ENCODE measurements around the gene FGF5. TPM values are rescaled to one million over a fixed set of nuclear protein-coding genes. Genes with fewer than 3 reads are reported as not detected.
"Not testable (repeated sequence)": the region's sequence is repeated elsewhere in the genome, so short reads cannot be mapped to it uniquely, and the experiment has no call there.

FGF5 gene
- total RNA-seq, 1 donor from 2014 or later, result 2.1 TPM

DNA sequence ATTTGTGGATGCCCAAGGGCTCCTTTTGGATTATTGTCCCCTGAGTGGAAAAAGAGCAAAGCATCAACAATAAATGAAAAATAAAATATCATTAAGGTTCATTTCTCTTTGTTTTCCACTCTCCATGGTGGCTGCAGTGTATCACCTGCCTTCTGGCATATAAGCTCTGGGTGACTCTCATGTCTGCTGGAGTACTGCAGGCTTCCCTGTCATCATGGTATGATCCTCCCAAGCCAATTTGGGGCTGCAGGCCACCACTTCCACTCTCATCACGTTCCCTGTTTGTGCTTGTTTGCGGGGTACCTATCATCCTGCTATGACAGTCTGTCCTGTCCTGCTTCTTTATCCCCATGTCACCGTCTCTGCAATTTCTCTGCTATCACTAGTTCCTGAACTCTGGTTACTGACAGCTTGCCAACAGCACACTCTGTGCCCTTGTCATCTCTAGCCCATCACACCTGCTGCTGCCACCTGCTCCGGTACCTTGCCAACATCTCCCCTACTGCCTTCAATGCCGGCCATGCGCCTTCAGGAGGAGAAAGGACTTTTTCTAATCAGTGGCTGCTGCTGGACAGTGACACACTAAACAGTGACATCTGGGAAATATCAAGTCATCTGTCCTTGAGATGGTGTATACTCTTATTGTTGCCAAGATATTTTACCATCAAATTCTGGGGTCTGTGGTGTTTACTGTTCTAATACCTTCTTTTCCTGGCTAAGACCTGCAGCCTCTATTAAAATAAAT is 23.0 kb upstream of the FGF5 start:
- peaks cover 25% of the 10 kb centered on the region for H3K4me1 ChIP-seq (ENCODE audit: insufficient read depth, low read length)
- Mint-ChIP-seq H3K36me3 (ENCODE audit: low read depth, unreplicated experiment) (no peaks in the 10 kb centered on the region), H3K27ac (ENCODE audit: unreplicated experiment) (no peak overlapping the region), H3K4me1 (ENCODE audit: low read depth, unreplicated experiment) (no peaks in the 10 kb centered on the region), H3K9me3 (ENCODE audit: unreplicated experiment) (peaks cover 4% of the 10 kb centered on the region), H3K4me3 (ENCODE audit: unreplicated experiment) (no peak overlapping the region), H3K27me3 (ENCODE audit: low read depth, unreplicated experiment) (peaks cover 6% of the 10 kb centered on the region)
- no peaks in the 10 kb centered on the region for H4K20me1 ChIP-seq (ENCODE audit: insufficient read depth, low read length)
- H3K36me3 ChIP-seq (ENCODE audit: insufficient read depth, low read length), result no peaks in the 10 kb centered on the region
- H2AFZ ChIP-seq (ENCODE audit: low read depth, low read length), result no peak overlapping the region
- FAIRE-seq (no peak), DNase-seq (ENCODE audit: low read depth) (no peak)
- no peaks in the 10 kb centered on the region for H3K79me2 ChIP-seq (ENCODE audit: insufficient read depth, low read length)
- no peak overlapping the region for H3K27ac ChIP-seq (ENCODE audit: low read depth, low read length)
- H3K27me3 ChIP-seq (ENCODE audit: insufficient read depth, low read length), result no peaks in the 10 kb centered on the region
- H3K4me2 ChIP-seq (ENCODE audit: low read length), result no peak overlapping the region
- H3K9me3 ChIP-seq (ENCODE audit: insufficient read depth, low read depth, low read length), result no peaks in the 10 kb centered on the region
- TF ChIP-seq EZH2 (IDR thresholded peaks at IDR 0.05; ENCODE audit: insufficient read depth, low read length), result no peak
- TF ChIP-seq, protein P1, sequence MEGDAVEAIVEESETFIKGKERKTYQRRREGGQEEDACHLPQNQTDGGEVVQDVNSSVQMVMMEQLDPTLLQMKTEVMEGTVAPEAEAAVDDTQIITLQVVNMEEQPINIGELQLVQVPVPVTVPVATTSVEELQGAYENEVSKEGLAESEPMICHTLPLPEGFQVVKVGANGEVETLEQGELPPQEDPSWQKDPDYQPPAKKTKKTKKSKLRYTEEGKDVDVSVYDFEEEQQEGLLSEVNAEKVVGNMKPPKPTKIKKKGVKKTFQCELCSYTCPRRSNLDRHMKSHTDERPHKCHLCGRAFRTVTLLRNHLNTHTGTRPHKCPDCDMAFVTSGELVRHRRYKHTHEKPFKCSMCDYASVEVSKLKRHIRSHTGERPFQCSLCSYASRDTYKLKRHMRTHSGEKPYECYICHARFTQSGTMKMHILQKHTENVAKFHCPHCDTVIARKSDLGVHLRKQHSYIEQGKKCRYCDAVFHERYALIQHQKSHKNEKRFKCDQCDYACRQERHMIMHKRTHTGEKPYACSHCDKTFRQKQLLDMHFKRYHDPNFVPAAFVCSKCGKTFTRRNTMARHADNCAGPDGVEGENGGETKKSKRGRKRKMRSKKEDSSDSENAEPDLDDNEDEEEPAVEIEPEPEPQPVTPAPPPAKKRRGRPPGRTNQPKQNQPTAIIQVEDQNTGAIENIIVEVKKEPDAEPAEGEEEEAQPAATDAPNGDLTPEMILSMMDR (IDR thresholded peaks at IDR 0.05; ENCODE audit: insufficient read depth, low read depth, low read length), result no peak
- no peak overlapping the region for H3K9ac ChIP-seq (ENCODE audit: low read length)
- no peak overlapping the region for H3K4me3 ChIP-seq (ENCODE audit: insufficient read depth, low read depth, low read length)

DNA sequence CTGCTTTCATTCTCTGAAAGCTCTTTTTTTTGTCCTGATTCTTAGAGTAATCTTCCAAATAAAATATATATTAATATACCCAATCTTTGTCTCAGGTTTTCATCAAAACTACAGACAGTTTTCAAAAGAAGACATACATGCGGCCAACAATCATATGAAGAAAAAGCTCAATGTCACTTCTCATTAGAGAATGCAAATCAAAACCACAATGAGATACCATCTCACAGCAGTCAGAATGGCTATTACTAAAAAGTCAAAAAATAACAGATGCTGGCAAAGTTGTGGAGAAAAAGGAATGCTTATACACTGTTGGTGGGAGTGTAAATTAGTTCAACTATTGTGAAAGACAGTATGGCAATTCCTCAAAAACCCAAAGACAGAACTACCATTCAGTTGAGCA is 19.0 kb upstream of the FGF5 start:
- not testable (repeated sequence) for H3K4me3 Mint-ChIP-seq (ENCODE audit: unreplicated experiment); H2AFZ ChIP-seq (ENCODE audit: low read depth, low read length); H3K27me3 Mint-ChIP-seq (ENCODE audit: low read depth, unreplicated experiment); H3K27me3 ChIP-seq (ENCODE audit: insufficient read depth, low read length); H3K4me2 ChIP-seq (ENCODE audit: low read length); H3K4me1 ChIP-seq (ENCODE audit: insufficient read depth, low read length); H3K9me3 Mint-ChIP-seq (ENCODE audit: unreplicated experiment); H3K79me2 ChIP-seq (ENCODE audit: insufficient read depth, low read length); H3K36me3 ChIP-seq (ENCODE audit: insufficient read depth, low read length); H3K9ac ChIP-seq (ENCODE audit: low read length); H3K9me3 ChIP-seq (ENCODE audit: insufficient read depth, low read depth, low read length); DNase-seq (ENCODE audit: low read depth); FAIRE-seq; H4K20me1 ChIP-seq (ENCODE audit: insufficient read depth, low read length); H3K27ac Mint-ChIP-seq (ENCODE audit: unreplicated experiment); H3K4me1 Mint-ChIP-seq (ENCODE audit: low read depth, unreplicated experiment); H3K4me3 ChIP-seq (ENCODE audit: insufficient read depth, low read depth, low read length); H3K27ac ChIP-seq (ENCODE audit: low read depth, low read length); H3K36me3 Mint-ChIP-seq (ENCODE audit: low read depth, unreplicated experiment)

DNA sequence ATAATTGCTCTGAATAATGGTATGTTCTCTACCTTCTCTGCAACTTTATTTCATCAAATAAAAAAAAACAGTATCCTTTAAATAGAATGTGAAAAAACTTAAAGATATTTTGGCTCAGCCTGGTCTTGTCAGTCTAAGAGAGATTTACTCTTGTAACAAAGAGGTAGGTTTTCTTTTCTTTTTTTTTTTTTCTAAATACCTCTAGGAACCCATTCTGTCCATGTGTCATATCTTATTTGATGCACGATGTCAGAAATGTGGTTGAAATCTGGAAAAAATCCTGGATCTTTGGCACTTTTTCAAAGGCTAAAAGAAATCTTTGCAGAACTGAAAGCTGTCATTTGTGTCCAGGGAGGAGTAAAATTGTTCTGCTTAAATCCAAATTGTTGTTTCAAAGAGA is 17.3 kb upstream of the FGF5 start:
- no peak overlapping the region for H2AFZ ChIP-seq (ENCODE audit: low read depth, low read length)
- H3K4me1 Mint-ChIP-seq (ENCODE audit: low read depth, unreplicated experiment), result no peaks in the 10 kb centered on the region
- TF ChIP-seq, protein P1 (IDR thresholded peaks at IDR 0.05; ENCODE audit: insufficient read depth, low read depth, low read length), result no peak
- no peak for TF ChIP-seq EZH2 (IDR thresholded peaks at IDR 0.05; ENCODE audit: insufficient read depth, low read length)
- H3K36me3 Mint-ChIP-seq (ENCODE audit: low read depth, unreplicated experiment), result no peaks in the 10 kb centered on the region
- H3K4me3 Mint-ChIP-seq (ENCODE audit: unreplicated experiment), result no peak overlapping the region
- H3K9me3 ChIP-seq (ENCODE audit: insufficient read depth, low read depth, low read length), result no peaks in the 10 kb centered on the region
- H3K4me3 ChIP-seq (ENCODE audit: insufficient read depth, low read depth, low read length), result no peak overlapping the region
- H3K9me3 Mint-ChIP-seq (ENCODE audit: unreplicated experiment), result peaks cover 4% of the 10 kb centered on the region
- DNase-seq (ENCODE audit: low read depth) (no peak), FAIRE-seq (no peak)
- H3K27me3 ChIP-seq (ENCODE audit: insufficient read depth, low read length), result no peaks in the 10 kb centered on the region
- H4K20me1 ChIP-seq (ENCODE audit: insufficient read depth, low read length), result no peaks in the 10 kb centered on the region
- H3K4me2 ChIP-seq (ENCODE audit: low read length), result no peak overlapping the region
- no peak overlapping the region for H3K27ac Mint-ChIP-seq (ENCODE audit: unreplicated experiment)
- H3K36me3 ChIP-seq (ENCODE audit: insufficient read depth, low read length), result no peaks in the 10 kb centered on the region
- no peaks in the 10 kb centered on the region for H3K79me2 ChIP-seq (ENCODE audit: insufficient read depth, low read length)
- H3K4me1 ChIP-seq (ENCODE audit: insufficient read depth, low read length), result no peaks in the 10 kb centered on the region
- no peak overlapping the region for H3K9ac ChIP-seq (ENCODE audit: low read length)
- no peak overlapping the region for H3K27ac ChIP-seq (ENCODE audit: low read depth, low read length)
- H3K27me3 Mint-ChIP-seq (ENCODE audit: low read depth, unreplicated experiment), result no peaks in the 10 kb centered on the region

Data from astrocyte (in vitro differentiated cells and primary cell).